Testis (tissue), 3 donors: ENCODE results near the gene PRKAG2. TPM values are rescaled to one million over a fixed set of nuclear protein-coding genes. Genes with fewer than 3 reads are reported as not detected.
"Not testable (repeated sequence)": the region's sequence is repeated elsewhere in the genome, so short reads cannot be mapped to it uniquely, and the experiment has no call there.

Experiments used
- DNase-seq: peaks from one replicate; pipeline ENCODE4 v3.0.0-alpha.2; 2019
- H3K27ac ChIP-seq, 2 donors: fragments of 200-600 bp; sonication (generic); one replicate each; pipeline ENCODE4 v1.5.1; 2019
- H3K27me3 ChIP-seq: fragments of 200-600 bp; sonication (generic); one replicate; pipeline ENCODE4 v1.5.1; 2019
- H3K36me3 ChIP-seq: fragments of 200-600 bp; sonication (generic); one replicate; pipeline ENCODE4 v1.5.1; 2017; ENCODE audit warnings: low read depth; ENCODE audit errors: missing control alignments
- H3K4me1 ChIP-seq: fragments of 200-600 bp; sonication (generic); one replicate; pipeline ENCODE4 v1.5.1; 2019
- H3K4me3 ChIP-seq, 2 donors: fragments of 200-600 bp; sonication (generic); one replicate each; pipeline ENCODE4 v1.5.1; 2017 to 2019
- H3K9me3 ChIP-seq: fragments of 200-600 bp; sonication (generic); one replicate; pipeline ENCODE4 v1.5.1; 2017
- POLR2A ChIP-seq: fragments of 450-650 bp; IDR thresholded peaks from one replicate; pipeline ENCODE4 v1.6.1; 2017; ENCODE audit warnings: antibody characterized with exemption, mild to moderate bottlenecking, moderate library complexity
- WGBS, 2 donors: methylation state at CpG; one replicate each; pipeline ENCODE4 v1.1.5; 2018; 5-methylcytosine and 5-hydroxymethylcytosine counted together
- intact Hi-C: fragments of 100-400 bp; cut with DNase I; formaldehyde crosslinking; loops from one replicate; pipeline ENCODE4 v1.15.1; 2023; ENCODE audit warnings: low total_unique reads
- polyA plus RNA-seq: library from polyadenylated mRNA; stranded (reverse); fragments of 350-450 nt; fragmentation: Illumina TruSeq; extraction: RNeasy Lipid Tissue Mini Kit (QIAGEN cat#74804); gene quantifications from one replicate; pipeline ENCODE4 v1.2.3, GENCODE V29; 2014; ENCODE audit warnings: low read depth, low replicate concordance; ENCODE audit not compliant: insufficient read depth
- total RNA-seq, 2 donors: library from RNA; depleted of rRNA; stranded (reverse); fragments of >200 nt; gene quantifications; one replicate each; pipeline ENCODE4 v1.2.3, GENCODE V29; 2016
- TF ChIP-seq, protein P1 (sequence below), 3 experiments: fragments of 450-650 bp in 2 of 3; fragments of 200-600 bp in 1 of 3; sonication (generic) in 1 of 3; IDR thresholded peaks; one replicate each; pipeline ENCODE4 v1.5.1; 2016 to 2019; ENCODE audit warnings: antibody characterized with exemption in 3 of 3, mild to moderate bottlenecking in 2 of 3, moderate library complexity in 1 of 3

Gene PRKAG2
- total and polyA plus RNA-seq, 3 donors from 2014 or later: 27.9 to 28.7 (median 28.6) TPM

DNA sequence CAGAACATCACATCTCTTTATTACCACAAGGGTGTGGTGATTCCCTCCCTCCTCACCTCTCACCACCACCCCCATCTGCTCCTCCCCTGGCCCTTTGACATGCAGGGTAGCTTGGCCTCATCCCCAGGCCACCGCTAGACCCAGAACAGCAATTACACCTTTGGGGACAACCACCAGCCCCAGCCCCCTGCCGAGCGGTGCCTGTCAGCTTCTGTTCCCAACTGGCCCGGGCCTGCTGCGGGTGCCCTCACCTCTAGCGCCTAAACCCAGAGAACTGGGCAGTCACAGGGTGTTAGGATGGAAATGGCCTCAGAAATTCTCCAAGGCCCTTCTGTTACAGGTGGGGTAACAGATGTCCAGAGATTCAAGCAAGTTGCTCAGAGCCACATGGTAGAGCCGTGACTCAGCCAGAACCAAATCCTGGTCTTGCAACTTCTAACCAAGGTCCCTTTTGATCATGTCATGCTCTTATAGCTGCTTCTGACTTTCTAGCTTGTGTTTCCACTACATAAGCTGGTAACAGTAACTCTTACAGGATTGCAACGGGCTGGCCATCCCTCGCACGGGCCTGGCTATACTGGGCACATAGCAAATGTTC lies 78.0 kb downstream of the PRKAG2 start:
- Histone ChIP-seq H3K4me1 (no peaks in the 10 kb centered on the region), H3K27me3 (no peaks in the 10 kb centered on the region), H3K36me3 (no peaks in the 10 kb centered on the region), H3K4me3 (no peak overlapping the region), H3K9me3 (no peaks in the 10 kb centered on the region), H3K27ac (no peak overlapping the region)
- TF ChIP-seq POLR2A: no peak
- TF ChIP-seq, protein P1, sequence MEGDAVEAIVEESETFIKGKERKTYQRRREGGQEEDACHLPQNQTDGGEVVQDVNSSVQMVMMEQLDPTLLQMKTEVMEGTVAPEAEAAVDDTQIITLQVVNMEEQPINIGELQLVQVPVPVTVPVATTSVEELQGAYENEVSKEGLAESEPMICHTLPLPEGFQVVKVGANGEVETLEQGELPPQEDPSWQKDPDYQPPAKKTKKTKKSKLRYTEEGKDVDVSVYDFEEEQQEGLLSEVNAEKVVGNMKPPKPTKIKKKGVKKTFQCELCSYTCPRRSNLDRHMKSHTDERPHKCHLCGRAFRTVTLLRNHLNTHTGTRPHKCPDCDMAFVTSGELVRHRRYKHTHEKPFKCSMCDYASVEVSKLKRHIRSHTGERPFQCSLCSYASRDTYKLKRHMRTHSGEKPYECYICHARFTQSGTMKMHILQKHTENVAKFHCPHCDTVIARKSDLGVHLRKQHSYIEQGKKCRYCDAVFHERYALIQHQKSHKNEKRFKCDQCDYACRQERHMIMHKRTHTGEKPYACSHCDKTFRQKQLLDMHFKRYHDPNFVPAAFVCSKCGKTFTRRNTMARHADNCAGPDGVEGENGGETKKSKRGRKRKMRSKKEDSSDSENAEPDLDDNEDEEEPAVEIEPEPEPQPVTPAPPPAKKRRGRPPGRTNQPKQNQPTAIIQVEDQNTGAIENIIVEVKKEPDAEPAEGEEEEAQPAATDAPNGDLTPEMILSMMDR (IDR thresholded peaks at IDR 0.05): no peak
- WGBS, 2 donors: 94 to 98% methylated on average over 7 to 10 of the region's 10 CpGs
- intact Hi-C loops: no loop called here
- no peak for DNase-seq

DNA sequence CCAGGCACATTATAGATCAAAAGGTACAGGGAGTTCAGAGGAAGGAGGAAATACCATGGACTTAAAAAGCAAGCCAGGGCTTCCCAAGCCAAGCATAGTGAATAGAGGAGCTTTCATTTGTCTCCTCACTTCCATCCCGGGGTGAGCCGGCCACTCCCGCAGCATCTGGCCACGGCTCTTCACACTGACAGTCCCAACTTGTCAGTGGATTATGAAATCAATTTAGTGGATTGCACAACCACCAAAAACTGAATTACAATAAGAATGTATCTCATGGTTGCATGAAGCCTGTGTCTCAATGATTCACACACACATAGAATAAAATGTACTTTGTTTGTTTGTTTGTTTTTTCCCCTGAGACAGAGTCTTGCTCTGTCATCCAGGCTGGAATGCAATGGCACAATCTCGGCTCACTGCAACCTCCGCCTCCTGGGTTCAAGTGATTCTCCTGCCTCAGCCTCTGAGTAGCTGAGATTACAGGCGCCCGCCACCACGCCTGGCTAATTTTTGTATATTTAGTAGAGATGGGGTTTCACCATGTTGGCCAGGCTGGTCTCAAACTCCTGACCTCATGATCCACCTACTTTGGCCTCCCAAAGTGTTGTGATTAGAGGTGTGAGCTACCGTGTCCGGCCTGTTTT lies 79.1 kb downstream of the PRKAG2 start:
- H3K36me3 ChIP-seq, H3K27me3 ChIP-seq, H3K4me3 ChIP-seq, H3K9me3 ChIP-seq, DNase-seq, H3K4me1 ChIP-seq, H3K27ac ChIP-seq, intact Hi-C loops: not testable (repeated sequence)
- WGBS, 2 donors: 84 to 85% methylated on average over 11 of the region's 11 CpGs

DNA sequence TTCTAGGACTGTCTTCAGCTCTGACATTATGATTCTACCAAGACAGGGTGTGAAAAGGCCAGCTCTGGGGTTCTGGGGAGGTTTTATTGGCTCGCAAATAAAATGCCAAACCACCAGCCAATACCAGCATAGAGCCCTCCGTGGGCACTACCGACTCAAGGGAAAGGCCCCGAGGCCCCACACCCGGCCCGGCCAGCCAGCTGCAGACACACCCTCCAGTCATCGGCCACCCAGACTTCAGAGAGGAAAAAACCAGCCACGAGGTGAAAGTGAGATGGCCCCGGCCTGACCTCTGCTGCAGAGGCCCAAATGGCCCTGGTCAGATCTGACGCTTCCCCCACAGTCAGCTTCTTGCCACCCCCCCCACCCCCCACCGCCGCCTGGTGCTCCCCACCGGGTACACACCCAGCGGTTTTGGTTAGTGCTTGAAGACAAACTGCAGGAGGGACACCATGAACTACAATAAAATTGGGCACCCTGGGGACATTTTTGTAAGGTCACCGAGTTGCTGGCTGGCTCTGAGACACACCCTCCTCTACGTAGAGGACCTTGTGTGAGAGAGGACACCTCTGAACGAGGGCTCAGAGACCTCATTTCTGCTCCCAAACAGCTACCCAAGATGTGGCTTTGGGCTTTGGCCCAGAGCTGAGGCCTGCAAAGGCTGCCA lies 79.9 kb downstream of the PRKAG2 start:
- intact Hi-C loops: no loop called here
- 64 to 81% methylated on average over 7 to 17 of the region's 17 CpGs for WGBS, 2 donors
- H3K4me1 ChIP-seq: no peaks in the 10 kb centered on the region

DNA sequence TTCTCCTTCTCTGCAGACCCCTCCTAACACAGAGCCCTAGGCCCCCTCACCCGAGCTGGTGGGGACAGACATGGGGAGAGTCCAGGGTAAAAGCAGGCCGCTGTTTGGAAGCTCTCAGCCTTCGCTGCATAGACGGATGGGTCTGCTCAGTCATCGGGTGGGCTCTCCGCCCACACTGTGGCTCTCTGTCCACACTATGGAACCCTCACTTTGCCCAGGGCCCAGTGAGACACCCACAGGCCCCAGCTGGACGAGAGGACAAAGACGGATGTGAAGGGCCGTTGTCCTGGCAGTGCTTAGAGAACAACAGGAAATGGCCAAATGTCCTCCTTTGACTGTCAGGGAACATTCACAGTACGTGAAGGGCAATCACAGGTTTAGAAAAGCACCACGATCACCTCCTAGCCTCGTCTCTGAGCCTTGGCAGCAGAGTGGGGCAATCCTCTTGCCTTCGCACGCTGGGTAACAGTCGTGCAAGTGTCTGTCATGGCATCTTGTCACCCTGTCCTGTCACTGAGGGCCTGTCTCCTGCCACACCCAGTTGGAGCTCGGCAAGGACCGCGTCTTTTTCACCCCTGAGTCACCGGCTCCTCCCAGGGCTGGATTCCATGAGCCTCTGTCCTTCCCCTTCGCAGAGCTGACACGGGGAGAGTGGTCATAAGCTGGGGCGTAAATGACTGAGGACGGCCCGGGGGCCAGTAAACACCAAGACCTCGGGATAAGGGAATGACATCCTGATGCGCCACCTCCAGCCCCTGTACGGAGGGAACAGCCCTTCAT lies 80.6 kb downstream of the PRKAG2 start:
- 82 to 88% methylated on average over 19 to 27 of the region's 27 CpGs for WGBS, 2 donors
- intact Hi-C loops: no loop called here

More for the DNA sequence above, 79.9 kb downstream of the PRKAG2 start:
- DNase-seq: no peak
- H3K9me3 ChIP-seq: no peaks in the 10 kb centered on the region
- H3K4me3 ChIP-seq: no peak overlapping the region
- no peaks in the 10 kb centered on the region for H3K36me3 ChIP-seq
- H3K27ac ChIP-seq: no peak overlapping the region
- H3K27me3 ChIP-seq: no peaks in the 10 kb centered on the region
- TF ChIP-seq, protein P1 (IDR thresholded peaks at IDR 0.05): no peak
- TF ChIP-seq POLR2A: no peak

More for the DNA sequence above, 80.6 kb downstream of the PRKAG2 start:
- H3K9me3 ChIP-seq: no peaks in the 10 kb centered on the region
- no peak overlapping the region for H3K27ac ChIP-seq
- H3K4me3 ChIP-seq: no peak overlapping the region
- no peaks in the 10 kb centered on the region for H3K27me3 ChIP-seq
- no peak for DNase-seq
- no peaks in the 10 kb centered on the region for H3K4me1 ChIP-seq
- TF ChIP-seq, protein P1 (IDR thresholded peaks at IDR 0.05): no peak
- TF ChIP-seq POLR2A: no peak
- no peaks in the 10 kb centered on the region for H3K36me3 ChIP-seq
